ENCODE data around the gene CLEC5A.
"Not testable (repeated sequence)": the region's sequence is repeated elsewhere in the genome, so short reads cannot be mapped to it uniquely, and the experiment has no call there.

CLEC5A gene

DNA sequence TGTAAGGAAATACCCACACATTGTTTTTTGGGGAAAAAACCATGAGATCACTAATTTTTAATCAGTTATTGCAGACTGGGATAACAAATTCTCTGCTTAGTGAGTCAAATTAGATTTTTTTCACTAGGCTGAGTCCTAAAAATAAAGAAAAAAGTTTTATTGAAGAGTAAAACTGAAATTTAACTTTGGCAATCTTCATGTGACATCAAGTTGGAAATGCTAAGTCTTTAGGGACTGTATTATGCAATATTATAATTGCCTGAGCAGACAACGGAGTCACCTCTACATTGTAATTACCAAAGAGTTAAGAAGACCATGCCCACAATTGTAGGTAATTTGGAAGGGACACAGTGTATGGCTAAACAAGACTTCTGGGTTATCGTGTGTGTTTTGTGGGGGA is 2.2 kb upstream of the CLEC5A start:
- no peak for DNase-seq (ENCODE audit: low read depth in 2 of 2)

- DNase-seq (ENCODE audit: low read depth in 2 of 2) = no peak
These were observed 1.4 kb downstream of the CLEC5A start for GRCh38 chr7:141945356-141945755.

DNA sequence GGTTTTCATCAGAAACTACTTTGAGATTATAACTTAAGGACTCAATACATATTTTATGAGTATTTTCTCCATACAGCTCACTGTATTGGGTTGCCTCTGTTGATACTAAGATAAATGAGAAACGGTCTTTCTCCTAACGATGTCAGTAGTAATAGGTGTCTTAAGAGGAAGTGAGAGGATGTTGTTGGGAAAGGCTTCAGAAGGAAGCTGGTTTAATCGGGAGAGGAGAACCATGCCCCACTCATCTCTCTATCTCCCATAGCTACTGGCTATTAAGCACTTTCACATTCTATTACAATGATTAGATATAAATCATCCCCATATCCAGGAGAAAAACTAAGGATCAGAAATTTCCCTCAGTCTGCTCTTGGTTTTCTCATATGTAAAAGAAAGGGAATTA is 2.0 kb downstream of the CLEC5A start:
- DNase-seq (ENCODE audit: low read depth in 2 of 2) = no peak

DNA sequence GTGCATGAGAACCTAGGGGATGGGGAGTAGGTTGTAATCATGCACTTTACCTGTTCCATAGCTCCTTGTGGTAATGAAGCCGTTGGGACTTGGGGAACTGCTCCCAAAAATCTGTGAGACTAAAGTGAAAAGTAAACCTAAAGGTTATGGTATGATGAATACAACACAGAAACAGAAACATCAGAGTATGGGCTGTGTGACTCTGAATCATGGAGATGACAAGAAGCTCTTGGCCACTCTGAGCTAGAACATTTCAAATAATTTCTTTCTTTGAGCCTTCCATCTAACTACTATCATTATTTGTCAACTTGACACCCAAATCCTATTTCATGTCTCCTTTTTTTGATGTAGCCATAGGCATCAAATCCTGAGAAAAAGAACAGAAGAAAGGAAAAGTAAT is 2.9 kb downstream of the CLEC5A start:
- no peak for DNase-seq (ENCODE audit: low read depth in 2 of 2)

GRCh38 chr7:141941075-141941474 is 5.7 kb downstream of the CLEC5A start:
- no peak for DNase-seq (ENCODE audit: low read depth in 2 of 2)

GRCh38 chr7:141930211-141930610 is 16.6 kb downstream of the CLEC5A start:
- no peak for DNase-seq (ENCODE audit: low read depth in 2 of 2)

- no peak for DNase-seq (ENCODE audit: low read depth in 2 of 2)
These were observed 18.0 kb downstream of the CLEC5A start for GRCh38 chr7:141928845-141929195.

DNA sequence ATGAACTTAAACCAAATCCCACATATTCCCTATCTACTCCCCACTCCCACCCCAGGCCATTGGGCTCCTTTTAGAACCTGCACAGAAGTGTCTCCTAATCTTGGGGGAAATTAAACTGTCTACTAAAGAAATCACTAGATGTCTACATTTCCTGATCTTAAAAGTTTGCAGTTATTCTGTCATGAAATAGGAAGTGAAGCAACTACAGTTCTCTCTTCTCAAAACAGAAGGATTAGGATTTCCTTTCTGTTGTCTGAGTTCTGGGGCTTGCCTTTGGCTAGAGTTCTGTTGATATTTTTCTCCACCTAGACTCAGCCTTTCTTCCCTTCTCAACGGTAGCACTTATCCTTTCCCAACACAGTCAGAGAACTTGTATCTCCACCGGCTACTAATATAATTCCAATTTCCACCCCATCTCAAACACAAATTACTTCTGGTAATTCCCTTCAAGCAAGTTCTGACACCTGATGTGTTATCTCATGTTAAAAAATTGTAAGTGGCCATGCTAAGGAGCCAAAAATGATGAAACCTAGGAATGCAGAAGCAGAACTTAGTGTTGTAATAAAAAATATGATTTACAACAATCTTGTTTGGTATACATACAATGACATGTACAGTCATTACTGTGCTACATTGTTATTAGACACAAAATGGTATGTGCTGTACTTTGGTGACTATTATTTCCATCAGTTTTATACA is 18.5 kb downstream of the CLEC5A start:
- DNase-seq (ENCODE audit: low read depth in 2 of 2) = no peak

DNA sequence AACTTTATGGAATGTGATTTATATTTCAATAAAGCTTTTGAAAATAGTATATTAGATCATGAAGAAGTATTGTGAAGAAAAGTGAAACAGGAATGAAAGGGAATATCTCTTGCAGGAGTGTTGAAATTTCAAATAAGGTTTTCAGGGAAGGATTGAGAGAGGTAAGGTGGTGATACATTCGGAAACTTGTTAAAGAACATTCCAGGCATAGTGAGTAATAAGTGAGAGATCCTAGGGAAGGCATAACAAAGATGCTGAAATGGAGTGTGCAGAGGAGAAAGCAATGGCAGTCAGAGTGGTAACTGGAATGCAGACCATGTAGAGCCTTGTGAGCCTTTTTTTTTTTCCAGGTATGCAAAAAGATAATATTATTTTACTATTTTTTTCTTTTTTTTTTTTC is 26.5 kb downstream of the CLEC5A start:
- no peak for DNase-seq (ENCODE audit: low read depth in 2 of 2)

DNA sequence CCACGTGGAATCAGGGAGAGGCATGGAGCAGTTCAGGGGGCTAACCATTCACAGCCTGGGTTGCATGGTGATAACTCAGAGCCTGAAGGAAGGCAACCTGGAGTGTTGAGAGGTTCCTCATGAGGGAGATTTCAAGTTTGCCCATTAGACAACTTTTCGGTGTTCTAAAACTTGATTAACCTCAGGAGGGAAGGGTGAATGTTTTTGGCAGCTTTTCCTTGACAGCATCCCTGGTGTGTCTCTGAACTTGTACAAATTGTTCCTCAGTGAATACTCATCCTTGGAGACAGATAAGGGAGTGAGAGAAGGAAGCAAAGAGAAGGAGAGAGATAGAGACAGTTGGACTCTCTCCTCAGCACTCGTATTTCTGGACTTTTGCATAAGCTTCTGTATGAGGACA is 30.7 kb downstream of the CLEC5A start, which contains the start of gene OR9A4:
OR9A4 (plus strand) TSS at position 301 of the 400 bp plus-strand sequence. CDS start 2,477 bp downstream, outside the sequence.
- DNase-seq (ENCODE audit: low read depth in 2 of 2) = no peak

DNA sequence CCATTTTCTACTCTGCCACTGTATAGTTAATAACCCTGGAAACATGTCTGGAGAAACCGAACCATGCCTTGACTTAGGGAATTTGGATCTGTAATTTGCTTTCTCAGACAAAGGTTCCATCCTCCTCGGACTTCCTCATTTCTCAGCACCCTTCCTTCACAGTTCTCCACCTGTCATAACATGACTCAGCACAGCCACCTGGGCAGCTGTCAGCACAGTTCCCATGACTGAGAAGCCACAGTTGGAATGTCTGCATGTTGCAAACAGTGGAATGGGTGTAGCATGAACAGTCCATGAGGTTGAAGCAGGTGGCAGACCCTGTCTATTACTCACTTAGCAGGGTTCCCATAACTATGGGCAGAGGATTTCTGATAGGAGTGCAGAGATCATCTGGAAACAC is 31.2 kb downstream of the CLEC5A start:
- no peak for DNase-seq (ENCODE audit: low read depth in 2 of 2)

GRCh38 chr7:141911391-141911790 is 35.4 kb downstream of the CLEC5A start:
- DNase-seq (ENCODE audit: low read depth in 2 of 2) = no peak

GRCh38 chr7:141906285-141906684 is 40.5 kb downstream of the CLEC5A start:
- DNase-seq (ENCODE audit: low read depth in 2 of 2) = no peak

DNA sequence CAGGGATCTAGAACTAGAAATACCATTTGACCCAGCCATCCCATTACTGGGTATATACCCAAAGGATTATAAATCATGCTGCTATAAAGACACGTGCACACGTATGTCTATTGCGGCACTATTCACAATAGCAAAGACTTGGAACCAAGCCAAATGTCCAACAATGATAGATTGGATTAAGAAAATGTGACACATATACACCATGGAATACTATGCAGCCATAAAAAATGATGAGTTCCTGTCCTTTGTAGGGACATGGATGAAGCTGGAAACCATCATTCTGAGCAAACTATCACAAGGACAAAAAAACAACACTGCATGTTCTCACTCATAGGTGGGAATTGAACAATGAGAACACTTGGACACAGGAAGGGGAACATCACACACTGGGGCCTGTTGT is 47.4 kb downstream of the CLEC5A start:
- DNase-seq (ENCODE audit: low read depth in 2 of 2) = not testable (repeated sequence)

- DNase-seq (ENCODE audit: low read depth in 2 of 2) = no peak
These were observed 55.4 kb downstream of the CLEC5A start for GRCh38 chr7:141891336-141891735.

DNA sequence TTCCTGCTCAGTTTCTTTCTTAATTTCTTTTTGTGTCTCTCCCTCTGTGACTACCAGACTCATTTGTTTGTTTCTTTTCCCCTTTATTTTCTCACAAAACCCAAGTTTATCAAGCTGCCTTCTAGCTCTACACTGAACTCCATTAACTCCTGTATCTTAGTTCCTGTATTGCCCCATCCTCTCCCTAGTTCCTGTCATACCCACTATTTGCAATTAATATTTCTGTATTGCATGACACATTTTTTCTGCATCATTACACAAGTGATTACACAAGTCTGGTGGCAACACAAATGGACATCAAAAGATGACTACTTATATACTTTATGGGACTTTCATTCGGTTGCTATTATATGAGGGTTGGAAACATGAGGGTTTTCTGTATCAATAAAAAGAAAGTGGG is 57.5 kb downstream of the CLEC5A start:
- DNase-seq (ENCODE audit: low read depth in 2 of 2) = no peak

DNA sequence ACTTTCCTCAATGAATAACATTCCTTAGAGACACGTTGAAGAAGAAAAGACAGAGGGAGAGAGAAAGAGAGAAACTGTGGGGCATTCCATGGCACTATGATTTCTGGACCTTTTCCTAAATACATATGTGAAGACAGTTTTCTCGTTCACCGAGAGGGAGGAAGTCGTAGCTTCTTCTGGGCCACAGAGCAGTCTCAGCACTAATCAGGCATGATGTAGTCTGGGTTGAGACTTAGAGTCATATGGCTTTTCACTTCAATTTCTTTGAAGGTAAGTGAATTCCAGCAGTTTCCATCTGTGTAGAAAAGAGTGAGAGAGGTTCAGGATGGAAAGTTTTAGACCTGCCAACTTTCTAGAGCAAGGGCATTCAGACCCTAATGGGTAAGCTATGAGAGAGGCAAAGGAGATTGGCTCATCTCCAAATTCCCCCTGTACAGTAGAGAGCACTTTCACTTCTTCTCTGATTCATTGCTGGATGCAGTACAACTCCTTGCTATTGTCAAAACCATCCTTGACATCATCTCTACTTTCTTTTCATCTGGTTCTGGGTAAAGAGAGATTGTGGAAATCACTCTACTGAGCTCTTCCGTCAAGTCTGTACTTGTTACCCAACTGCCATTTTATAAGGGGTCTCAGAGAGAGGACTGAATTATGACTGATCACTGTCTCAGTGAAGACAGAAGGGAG is 62.1 kb downstream of the CLEC5A start:
- no peak for DNase-seq (ENCODE audit: low read depth in 2 of 2)

DNA sequence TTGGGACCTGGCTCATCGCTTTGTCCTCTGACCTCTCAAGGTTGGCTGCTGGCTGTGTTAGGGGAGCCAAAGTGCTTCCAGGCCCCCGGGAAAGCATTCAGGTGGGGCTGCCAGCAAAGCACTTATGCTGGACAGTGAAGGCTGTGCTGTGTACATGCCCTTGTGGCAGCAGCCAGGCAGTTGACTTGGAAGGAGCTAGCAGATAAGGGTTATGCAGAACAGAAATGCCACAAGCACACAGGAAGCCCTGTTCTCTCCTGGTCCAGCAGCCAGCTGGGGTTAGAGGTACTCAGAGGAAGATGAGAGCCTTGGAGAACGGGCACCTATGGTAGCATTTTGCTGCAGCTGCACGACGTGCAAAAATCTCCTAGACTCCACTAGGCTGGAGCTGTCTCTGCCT is 65.8 kb downstream of the CLEC5A start:
- DNase-seq (ENCODE audit: low read depth in 2 of 2) = no peak

GRCh38 chr7:141877365-141877764 is 69.4 kb downstream of the CLEC5A start:
- no peak for DNase-seq (ENCODE audit: low read depth in 2 of 2)

All from stimulated activated CD4-positive, alpha-beta T cell treated with anti-CD3 and anti-CD28 coated beads, Interleukin-1b, Interleukin-23, amount 100 ng/mL, for 4 hours (primary cell).